Measurements from ENCODE around the gene GLT8D1.
"Not testable (repeated sequence)": the region's sequence is repeated elsewhere in the genome, so short reads cannot be mapped to it uniquely, and the experiment has no call there.

The GLT8D1 gene, protein sequence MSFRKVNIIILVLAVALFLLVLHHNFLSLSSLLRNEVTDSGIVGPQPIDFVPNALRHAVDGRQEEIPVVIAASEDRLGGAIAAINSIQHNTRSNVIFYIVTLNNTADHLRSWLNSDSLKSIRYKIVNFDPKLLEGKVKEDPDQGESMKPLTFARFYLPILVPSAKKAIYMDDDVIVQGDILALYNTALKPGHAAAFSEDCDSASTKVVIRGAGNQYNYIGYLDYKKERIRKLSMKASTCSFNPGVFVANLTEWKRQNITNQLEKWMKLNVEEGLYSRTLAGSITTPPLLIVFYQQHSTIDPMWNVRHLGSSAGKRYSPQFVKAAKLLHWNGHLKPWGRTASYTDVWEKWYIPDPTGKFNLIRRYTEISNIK

GRCh38 chr3:52705688-52706686, at the start of gene GLT8D1, which contains the start of gene SPCS1:
TSS of gene GLT8D1 (minus strand) at chr3:52705791. CDS start at chr3:52700460, 5,331 bp downstream.
TSS of gene SPCS1 (plus strand) at chr3:52706106. CDS start at chr3:52706247, 141 bp downstream.
- DNase-seq: peak; percentile 90

GRCh38 chr3:52754373-52754772, 48.8 kb upstream of the GLT8D1 start:
- DNase-seq: no peak

- no peak for DNase-seq
These were observed 46.6 kb upstream of the GLT8D1 start for GRCh38 chr3:52752045-52752660.

DNA sequence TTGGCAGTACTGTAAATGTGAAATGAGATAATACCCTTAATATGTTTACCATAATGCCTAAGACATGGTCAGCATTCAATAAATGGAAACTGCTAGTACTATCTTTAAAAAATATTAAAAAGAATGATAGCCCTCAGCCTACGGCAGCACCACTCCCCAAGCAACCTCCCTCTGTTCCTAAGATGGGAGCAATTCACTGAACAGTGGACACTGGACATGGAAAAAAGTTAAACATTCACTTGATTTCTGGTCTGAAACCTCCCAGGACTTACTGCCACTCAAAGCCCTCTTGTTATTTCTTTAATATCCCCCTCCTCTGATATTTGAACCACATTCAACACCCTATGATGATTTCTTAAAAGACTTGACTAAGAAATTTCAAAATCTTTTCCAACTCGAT, 38.1 kb upstream of the GLT8D1 start:
- DNase-seq: no peak

GRCh38 chr3:52743152-52743551, 37.6 kb upstream of the GLT8D1 start:
- no peak for DNase-seq

GRCh38 chr3:52742418-52743041, 36.9 kb upstream of the GLT8D1 start:
- DNase-seq: peak; percentile 21

DNA sequence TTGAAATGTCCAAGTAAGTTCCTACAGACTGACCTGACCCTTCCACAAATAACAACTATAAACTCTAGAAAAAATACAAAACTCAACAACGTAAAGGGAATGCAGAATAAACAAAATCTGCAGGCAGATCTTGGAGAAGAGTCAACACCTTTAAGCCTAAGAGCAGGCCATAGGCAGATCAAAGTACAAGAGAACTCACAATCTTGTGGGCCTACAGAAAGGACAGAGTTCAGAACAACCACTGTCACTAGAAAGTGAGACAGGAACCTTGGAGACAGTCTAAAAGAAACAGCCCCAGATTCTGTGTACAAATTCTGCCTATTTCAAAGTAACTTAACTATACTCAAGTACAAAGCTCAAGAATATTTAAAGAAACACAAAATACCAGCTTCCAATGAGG, 34.1 kb upstream of the GLT8D1 start:
- no peak for DNase-seq

GRCh38 chr3:52733256-52733891, 27.8 kb upstream of the GLT8D1 start:
- DNase-seq: no peak

DNA sequence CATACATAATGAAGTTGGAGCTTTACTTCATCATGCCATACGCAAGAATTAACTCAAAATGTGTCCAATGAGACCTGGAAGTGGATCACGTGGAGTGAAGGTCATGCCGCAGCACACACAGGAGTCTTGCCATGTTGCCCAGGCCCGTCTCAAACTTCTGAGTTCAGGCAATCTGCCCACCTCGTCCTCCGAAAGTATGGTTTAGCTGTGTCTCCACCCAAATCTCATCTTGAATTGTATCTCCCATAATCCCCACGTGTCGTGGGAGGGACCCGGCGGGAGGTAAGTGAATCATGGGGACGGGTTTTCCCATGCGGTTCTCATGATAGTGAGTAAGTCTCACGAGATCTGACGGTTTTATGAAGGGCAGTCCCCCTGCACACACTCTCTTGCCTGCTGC, 26.0 kb upstream of the GLT8D1 start:
- DNase-seq: no peak

DNA sequence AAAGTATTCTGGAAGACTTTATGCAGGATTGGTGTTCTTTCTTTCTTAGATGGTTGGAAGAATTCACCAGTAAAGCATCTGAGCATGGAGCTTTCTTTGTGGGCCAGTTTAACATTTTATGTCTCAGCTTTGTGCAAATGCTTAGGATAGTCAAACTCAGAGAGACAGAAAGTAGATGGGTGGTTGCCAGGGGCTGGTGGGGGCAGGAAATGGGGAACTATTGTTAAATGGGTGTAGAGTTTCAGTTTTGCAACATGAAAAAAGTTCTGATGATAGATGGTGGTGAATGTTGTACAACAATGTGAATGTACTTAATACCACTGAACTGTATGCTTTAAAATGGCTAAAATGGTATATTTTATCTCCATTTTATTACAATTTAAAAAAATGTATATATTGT, 25.1 kb upstream of the GLT8D1 start:
- DNase-seq: no peak

DNA sequence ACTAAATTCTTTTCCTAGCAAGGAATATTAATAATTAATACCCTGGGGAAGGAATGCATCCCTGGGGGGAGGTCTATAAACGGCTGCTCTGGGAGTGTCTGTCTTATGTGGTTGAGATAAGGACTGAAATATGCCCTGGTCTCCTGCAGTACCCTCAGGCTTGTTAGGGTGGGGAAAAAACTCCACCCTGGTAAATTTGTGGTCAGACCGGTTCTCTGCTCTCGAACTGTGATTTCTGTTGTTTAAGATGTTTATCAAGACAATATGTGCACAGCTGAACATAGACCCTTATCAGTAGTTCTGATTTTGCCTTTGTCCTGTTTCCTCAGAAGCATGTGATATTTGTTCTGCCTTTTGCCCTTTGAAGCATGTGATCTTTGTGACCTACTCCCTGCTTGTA, 23.2 kb upstream of the GLT8D1 start:
- not testable (repeated sequence) for DNase-seq

DNA sequence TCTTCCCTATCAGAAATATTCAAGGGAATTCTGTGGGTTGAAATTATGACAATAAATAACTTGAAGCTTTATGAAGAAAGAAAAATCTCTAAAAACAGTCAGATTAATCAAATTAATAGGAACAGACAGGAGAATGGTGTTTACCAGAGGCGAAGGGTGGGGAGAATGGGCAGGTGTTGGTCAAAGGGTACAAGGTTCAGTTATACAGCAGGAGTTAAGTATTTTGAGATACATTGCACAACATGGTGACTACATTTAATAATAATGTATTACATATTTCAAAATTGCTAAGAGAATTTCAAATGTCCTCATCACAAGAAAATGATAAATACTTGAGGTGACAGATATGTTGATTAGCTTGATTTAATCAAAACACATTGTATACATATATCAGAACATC, 18.9 kb upstream of the GLT8D1 start:
- DNase-seq: no peak

DNA sequence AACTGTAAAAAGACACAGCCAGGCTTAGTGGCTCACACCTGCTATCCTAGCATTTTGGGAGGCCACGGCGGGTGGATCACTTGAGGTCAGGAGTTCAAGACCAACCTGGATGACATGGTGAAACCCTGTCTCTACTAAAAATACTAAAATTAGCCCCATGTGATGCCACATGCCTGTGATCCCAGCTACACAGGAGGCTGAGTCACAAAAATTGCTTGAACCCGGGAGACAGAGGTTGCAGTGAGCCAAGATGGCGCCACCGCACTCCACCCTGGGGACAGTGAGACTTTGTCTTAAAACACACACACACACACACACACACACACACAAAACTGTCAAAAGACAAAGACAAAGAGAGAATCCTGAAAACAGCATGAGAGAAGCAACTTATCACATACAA, 18.3 kb upstream of the GLT8D1 start:
- no peak for DNase-seq

GRCh38 chr3:52722491-52722890, 16.9 kb upstream of the GLT8D1 start:
- DNase-seq: no peak

DNA sequence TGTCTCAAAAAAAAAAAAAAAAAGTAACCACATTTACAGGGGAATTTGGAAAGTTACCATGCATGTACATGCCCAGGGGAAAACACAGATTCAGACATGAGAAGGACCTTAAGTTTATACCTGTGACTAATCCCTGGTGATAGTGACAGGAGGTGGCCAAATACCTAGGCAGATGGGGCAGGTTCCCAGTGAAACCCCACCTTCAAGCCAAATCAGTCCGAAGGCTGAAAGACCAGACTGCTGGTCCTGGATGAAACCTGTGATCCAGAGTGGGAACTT, 16.1 kb upstream of the GLT8D1 start:
- DNase-seq: no peak

DNA sequence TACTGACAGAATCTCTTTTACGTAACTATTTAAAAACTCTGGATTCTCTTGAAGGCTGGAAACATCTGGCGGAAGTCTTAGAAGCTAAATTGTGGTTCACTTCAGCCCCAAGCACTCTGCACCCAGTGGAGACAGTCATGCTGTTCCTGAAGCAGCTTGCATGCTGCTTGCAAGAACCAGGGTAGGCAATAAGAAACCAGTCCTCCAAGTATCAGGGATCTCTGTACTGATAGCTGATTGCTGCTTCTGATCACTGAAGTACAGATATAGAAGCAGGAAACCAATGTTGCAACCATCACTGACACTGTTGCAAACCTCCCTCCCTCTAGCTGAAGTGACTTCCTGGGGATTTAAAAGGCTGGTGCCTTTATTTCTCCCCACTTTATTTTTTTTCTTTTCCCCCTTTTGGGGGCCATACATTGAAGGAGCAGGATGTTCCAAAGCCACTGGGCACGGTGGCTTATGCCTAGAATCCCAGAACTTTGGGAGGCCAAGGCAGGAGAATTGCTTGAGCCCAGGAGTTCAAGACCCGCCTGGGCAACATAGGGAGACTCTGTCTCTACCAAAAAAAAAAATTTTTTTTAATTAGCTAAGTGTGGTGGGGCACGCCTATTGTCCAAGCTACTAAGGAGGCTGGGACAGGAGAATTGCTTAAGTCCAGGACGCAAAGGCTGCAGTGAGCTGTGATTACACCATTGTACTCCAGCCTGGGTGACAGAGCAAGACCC, 15.6 kb upstream of the GLT8D1 start:
- peak; percentile 35 for DNase-seq

GRCh38 chr3:52719618-52720017, 14.0 kb upstream of the GLT8D1 start:
- no peak for DNase-seq

DNA sequence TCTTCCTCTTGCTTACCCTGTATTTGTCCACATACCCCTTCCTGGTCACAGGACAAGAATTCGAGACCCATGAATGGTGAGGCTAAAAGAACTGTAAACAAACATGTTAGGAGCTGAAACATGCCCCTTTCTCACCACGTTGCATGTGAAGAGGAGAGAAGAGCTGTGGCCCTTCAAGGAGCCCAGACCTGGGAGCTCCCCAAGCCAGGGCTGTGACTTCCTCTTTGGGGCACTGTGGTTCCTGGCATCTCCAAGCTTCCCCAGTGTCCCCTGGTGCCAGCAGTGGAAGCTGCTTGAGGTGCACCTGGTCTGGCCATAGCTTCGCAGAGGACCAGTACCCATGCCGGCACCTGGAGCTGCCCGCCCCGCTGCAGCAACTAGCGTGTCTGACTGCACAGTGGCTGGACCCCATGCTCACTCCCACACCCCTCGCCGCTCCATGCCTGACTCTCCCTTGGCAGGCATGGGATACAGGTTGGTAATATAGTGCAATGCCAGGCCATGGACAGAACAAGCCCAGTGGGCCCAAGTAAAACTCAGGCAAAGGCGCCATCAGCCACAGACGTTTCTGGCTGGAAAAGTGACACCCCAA, 10.2 kb upstream of the GLT8D1 start:
- no peak for DNase-seq

GRCh38 chr3:52714335-52715302, 9.0 kb upstream of the GLT8D1 start:
- DNase-seq: no peak
